ENCODE data around the gene KLHL6. TPM values are rescaled to one million over a fixed set of nuclear protein-coding genes. Genes with fewer than 3 reads are reported as not detected.

Gene KLHL6
- total and polyA plus RNA-seq, 10 of the 15 experiments (the other 5 are each of a cell fraction or from before 2014, with no cell fraction given): 4.0 to 91.8 (median 24.4) TPM

DNA sequence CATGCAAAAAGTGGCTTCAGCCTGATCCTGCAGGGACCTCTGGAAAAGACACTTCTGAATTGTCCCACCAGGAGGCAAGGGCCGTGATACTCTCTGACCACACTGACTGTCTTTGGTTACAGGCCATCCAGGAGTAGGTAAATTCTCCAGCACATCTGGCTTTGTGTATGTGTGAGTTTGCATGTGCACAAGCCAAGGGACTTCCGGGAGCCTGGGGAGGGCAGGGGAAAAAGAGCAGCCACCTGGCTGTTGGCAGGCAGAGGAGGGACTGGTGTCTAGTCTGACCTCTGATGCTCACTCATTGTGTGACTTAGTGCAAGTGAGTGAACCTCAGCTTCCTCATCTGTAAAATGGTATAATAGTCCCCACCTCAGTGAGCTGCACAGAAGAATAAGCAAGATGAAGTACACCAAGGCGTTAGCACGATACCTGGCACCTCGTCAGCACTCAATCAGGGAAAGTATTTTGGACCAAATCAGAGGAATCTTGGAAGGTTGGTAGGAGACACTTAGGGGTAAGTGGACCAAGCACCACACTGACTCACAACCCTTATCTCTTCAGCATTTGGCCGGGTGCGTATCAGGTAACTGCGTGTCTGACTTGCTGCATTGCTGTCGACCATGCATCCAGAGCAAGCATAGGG is 19.1 kb downstream of the KLHL6 start (continued):
- no peak for TF ChIP-seq CUX1 (IDR thresholded peaks at IDR 0.05; ENCODE audit: insufficient replicate concordance, low read depth, low read length)
- TF ChIP-seq EZH2 (IDR thresholded peaks at IDR 0.05; ENCODE audit: borderline replicate concordance, control insufficient read depth, low read depth, low read length): no peak
- TF ChIP-seq, protein P1, sequence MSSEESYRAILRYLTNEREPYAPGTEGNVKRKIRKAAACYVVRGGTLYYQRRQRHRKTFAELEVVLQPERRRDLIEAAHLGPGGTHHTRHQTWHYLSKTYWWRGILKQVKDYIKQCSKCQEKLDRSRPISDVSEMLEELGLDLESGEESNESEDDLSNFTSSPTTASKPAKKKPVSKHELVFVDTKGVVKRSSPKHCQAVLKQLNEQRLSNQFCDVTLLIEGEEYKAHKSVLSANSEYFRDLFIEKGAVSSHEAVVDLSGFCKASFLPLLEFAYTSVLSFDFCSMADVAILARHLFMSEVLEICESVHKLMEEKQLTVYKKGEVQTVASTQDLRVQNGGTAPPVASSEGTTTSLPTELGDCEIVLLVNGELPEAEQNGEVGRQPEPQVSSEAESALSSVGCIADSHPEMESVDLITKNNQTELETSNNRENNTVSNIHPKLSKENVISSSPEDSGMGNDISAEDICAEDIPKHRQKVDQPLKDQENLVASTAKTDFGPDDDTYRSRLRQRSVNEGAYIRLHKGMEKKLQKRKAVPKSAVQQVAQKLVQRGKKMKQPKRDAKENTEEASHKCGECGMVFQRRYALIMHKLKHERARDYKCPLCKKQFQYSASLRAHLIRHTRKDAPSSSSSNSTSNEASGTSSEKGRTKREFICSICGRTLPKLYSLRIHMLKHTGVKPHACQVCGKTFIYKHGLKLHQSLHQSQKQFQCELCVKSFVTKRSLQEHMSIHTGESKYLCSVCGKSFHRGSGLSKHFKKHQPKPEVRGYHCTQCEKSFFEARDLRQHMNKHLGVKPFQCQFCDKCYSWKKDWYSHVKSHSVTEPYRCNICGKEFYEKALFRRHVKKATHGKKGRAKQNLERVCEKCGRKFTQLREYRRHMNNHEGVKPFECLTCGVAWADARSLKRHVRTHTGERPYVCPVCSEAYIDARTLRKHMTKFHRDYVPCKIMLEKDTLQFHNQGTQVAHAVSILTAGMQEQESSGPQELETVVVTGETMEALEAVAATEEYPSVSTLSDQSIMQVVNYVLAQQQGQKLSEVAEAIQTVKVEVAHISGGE (CRISPR knock-in tag; IDR thresholded peaks at IDR 0.05): no peak
- 0 out of 2 replicates have a peak, but pooled peaks have one; percentile 24 for TF ChIP-seq FOXM1 (IDR thresholded peaks at IDR 0.05; ENCODE audit: low read depth, low read length)
- TF ChIP-seq IRF4 (IDR thresholded peaks at IDR 0.05; ENCODE audit: low read depth, low read length): peak; percentile 38; the same call in 1 of the 2 replicates
- no peak for TF ChIP-seq PAX5 (IDR thresholded peaks at IDR 0.05; ENCODE audit: borderline replicate concordance, low read depth, low read length)
- peak; percentile 23; the same call in 1 of the 2 replicates for TF ChIP-seq DPF2 (IDR thresholded peaks at IDR 0.05)
- TF ChIP-seq ZNF24 (IDR thresholded peaks at IDR 0.05): peak; percentile 91
- TF ChIP-seq, protein P2, sequence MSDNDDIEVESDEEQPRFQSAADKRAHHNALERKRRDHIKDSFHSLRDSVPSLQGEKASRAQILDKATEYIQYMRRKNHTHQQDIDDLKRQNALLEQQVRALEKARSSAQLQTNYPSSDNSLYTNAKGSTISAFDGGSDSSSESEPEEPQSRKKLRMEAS (IDR thresholded peaks at IDR 0.05; ENCODE audit: low read depth, low read length): peak; percentile 34; the same call in 1 of the 2 replicates
- TF ChIP-seq IKZF2 (IDR thresholded peaks at IDR 0.05): peak; percentile 76 to 84
- TF ChIP-seq, protein P3, sequence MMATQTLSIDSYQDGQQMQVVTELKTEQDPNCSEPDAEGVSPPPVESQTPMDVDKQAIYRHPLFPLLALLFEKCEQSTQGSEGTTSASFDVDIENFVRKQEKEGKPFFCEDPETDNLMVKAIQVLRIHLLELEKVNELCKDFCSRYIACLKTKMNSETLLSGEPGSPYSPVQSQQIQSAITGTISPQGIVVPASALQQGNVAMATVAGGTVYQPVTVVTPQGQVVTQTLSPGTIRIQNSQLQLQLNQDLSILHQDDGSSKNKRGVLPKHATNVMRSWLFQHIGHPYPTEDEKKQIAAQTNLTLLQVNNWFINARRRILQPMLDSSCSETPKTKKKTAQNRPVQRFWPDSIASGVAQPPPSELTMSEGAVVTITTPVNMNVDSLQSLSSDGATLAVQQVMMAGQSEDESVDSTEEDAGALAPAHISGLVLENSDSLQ (IDR thresholded peaks at IDR 0.05): no peak
- no peak for TF ChIP-seq FOS (IDR thresholded peaks at IDR 0.05; ENCODE audit: borderline replicate concordance, extremely low read depth, insufficient read length)
- TF ChIP-seq SP1 (IDR thresholded peaks at IDR 0.05; ENCODE audit: low read depth, low read length): no peak
- 0 out of 2 replicates have a peak, but pooled peaks have one; percentile 17 for TF ChIP-seq RFX5 (IDR thresholded peaks at IDR 0.05; ENCODE audit: low read depth, low read length)
- 0 out of 2 replicates have a peak, but pooled peaks have one; percentile 70 for TF ChIP-seq STAT3 (IDR thresholded peaks at IDR 0.05; ENCODE audit: low read depth, low read length)
- TF ChIP-seq TBL1XR1 (IDR thresholded peaks at IDR 0.05; ENCODE audit: low read depth, low read length): 0 out of 2 replicates have a peak, but pooled peaks have one; percentile 46
- TF ChIP-seq, protein P4, sequence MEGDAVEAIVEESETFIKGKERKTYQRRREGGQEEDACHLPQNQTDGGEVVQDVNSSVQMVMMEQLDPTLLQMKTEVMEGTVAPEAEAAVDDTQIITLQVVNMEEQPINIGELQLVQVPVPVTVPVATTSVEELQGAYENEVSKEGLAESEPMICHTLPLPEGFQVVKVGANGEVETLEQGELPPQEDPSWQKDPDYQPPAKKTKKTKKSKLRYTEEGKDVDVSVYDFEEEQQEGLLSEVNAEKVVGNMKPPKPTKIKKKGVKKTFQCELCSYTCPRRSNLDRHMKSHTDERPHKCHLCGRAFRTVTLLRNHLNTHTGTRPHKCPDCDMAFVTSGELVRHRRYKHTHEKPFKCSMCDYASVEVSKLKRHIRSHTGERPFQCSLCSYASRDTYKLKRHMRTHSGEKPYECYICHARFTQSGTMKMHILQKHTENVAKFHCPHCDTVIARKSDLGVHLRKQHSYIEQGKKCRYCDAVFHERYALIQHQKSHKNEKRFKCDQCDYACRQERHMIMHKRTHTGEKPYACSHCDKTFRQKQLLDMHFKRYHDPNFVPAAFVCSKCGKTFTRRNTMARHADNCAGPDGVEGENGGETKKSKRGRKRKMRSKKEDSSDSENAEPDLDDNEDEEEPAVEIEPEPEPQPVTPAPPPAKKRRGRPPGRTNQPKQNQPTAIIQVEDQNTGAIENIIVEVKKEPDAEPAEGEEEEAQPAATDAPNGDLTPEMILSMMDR (IDR thresholded peaks at IDR 0.05 in 2 of 3, conservative IDR thresholded peaks at IDR 0.05 in 1 of 3; ENCODE audit: control insufficient read depth in 2 of 3, extremely low read depth in 1 of 3, insufficient read depth in 1 of 3, low read depth in 3 of 3, low read length in 3 of 3): peak in 2 of 3 experiments; percentile 12 to 15; a peak in 1 of 6 replicates
